Umbilical cord (tissue), 2 donors: ENCODE measurements around the gene ZFHX3. TPM values are rescaled to one million over a fixed set of nuclear protein-coding genes. Genes with fewer than 3 reads are reported as not detected.
"Not testable (repeated sequence)": the region's sequence is repeated elsewhere in the genome, so short reads cannot be mapped to it uniquely, and the experiment has no call there.

Source experiments
- DNase-seq: peaks from one replicate; pipeline ENCODE4 v3.0.0-alpha.2; 2015; ENCODE audit warnings: low spot score
- total RNA-seq: library from RNA; depleted of rRNA; stranded (reverse); fragments of >200 nt; gene quantifications from one replicate; pipeline ENCODE4 v1.2.3, GENCODE V29; 2014; ENCODE audit warnings: low replicate concordance; ENCODE audit not compliant: insufficient read depth

ZFHX3 gene
- total RNA-seq, 1 donor from 2014 or later, result 26.7 TPM

DNA sequence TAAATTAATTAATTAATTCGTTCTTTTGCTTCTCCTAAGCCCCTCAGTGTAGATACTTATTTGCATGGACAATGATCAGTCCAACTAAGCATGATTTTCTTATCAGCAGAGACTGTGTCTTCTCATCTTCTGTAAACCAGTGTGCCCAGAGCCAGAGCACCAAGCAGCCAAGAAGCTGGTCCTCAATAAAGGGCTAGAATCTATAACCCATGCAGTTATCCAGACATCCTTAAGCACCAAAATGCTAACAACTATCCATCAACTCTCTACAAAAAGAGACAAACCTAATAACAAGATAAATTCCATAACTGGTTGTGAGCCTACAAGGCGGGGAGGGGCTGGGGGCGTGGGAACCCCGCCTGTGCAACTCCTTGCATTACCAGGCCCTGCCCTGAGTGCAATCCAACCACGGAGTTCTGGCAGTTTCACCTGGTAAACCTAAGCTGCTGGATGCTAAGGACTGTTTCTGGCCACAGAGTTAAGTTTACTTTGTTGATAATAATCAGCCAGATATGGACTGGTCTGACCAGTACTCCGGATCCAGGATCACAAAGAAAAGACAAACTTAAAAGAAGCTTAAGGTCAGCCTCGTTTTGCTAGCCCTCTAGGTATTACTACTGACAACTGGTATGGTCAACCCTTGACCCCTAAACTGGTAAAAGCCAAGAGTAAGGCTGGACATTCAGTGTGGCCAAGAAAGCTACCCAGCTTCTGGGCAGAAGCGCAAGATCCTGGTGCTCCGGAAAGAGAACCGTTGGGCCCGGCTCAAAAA lies 51.5 kb downstream of the ZFHX3 start:
- no peak for DNase-seq

DNA sequence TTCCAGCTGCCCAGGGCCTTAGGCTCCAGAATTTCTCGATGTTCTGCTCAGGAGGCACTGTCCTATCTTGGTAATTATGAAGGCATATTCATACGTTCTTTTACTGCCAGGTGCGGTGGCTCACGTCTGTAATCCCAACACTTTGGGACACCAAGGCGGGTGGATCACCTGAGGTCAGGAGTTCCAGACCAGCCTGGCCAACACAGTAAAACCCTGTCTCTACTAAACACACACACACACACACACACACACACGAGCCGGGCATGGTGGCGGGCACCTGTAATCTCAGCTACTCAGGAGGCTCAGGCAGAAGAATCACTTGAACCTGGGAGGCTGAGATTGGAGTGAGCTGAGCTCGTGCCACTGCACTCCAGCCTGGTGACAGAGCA lies 52.1 kb downstream of the ZFHX3 start:
- not testable (repeated sequence) for DNase-seq

DNA sequence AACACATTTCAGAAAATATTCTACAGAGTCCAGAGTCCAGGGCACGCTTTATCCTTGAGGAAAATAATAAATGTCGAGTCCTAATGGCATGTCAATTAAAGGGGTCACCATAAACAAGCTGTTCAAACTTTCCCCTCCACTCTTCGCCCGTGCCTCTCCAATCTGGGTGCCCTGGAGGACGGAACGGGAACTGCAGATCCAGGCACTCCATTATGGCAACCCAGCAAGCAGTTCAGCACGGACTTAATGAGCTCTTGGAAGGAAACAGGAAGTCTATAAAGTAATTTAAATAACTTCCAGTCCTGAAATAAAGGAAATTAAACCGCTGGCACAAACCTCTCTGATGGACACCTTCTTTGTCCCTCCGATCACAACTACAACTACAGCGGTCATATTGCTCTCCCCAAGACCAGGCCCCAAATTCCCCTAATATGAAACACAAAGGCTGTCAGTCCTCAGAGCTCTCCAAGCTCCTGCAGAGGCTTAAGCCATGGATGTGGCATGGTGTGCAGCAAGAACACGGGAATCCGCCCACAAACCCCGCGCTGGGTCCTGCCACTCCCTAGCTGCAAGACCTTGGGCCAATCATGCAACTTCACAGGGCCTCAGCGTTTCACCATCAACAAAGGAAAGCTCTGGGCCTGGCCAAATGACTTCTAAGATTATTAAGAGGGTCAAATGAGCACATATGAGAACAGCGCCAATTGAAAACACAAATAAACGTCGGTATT lies 52.6 kb downstream of the ZFHX3 start:
- no peak for DNase-seq

DNA sequence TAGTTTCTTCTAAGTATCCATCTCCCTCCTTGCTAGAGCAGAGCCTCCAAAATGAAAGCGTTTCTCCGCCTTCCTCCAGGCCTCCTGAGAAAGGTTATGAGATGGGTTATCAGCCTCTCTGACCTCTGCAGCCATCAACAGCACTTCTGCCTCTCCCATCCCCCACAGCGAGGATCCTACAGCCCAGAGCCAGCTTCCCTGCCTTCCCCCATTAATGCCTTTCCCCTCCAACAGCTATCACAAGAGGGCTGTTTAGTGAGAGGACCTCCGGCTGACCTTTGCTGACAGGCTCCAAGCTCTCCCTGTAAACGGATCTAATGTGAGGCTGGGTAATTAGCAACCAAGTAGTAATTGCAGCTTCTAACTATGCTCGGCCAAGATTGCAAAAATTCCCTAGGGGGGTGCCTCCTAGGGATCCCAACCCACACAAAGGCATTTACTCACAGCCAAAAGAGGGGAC lies 55.8 kb downstream of the ZFHX3 start:
- DNase-seq, result no peak

DNA sequence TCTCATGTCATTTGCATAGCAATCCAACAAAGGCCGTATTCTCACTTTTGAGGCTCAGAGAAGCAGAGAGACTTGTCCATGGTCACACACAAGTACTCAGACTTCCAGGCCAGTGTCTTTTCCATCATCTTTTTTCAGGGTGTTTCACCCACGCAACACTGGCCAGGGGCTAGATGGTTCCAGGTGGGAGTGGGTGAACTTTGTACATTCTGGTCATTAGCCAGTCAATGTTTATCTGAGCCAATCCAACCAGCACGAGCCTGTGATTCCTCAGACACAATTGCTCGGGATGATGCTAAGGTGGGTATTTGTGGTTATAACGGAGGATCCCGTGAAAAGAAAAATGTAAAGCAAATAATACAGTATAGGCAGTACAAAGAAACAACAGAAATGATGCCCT lies 56.3 kb downstream of the ZFHX3 start:
- DNase-seq, result no peak

DNA sequence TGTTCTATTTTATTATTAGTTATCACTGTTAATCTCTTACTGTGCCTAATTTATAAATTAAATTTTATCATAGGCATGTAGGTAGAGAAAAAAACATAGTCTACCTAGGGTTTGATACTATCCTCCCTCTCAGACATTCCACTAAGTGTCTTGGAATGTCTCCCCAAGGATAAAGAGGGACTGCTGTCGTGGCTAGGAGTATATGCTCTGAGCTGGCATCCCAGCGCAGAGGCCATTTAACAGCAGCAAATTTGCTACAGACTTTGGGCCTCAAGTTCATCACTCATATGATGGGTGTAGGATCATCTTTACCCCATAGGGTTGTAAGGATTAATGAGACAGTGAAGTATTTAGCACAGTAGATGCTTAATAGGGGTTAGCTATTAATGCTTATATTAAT lies 56.7 kb downstream of the ZFHX3 start:
- no peak for DNase-seq

DNA sequence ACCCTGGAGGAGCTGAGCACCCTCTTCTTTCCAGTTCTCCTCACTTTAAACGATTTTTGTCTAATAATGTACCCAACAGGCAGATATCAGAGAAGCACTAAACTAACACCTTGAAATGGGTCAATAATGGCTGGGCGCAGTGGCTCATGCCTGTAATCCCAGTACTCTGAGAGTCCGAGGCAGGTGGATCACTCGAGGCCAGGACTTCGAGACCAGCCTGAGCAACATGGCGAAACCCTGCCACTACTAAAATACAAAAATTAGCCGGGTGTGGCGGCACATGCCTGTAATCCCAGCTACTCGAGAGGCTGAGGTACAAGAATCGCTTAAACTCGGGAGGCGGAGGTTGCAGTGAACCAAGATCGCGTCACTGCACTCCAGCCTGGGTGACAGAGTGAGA lies 57.4 kb downstream of the ZFHX3 start:
- no peak for DNase-seq

DNA sequence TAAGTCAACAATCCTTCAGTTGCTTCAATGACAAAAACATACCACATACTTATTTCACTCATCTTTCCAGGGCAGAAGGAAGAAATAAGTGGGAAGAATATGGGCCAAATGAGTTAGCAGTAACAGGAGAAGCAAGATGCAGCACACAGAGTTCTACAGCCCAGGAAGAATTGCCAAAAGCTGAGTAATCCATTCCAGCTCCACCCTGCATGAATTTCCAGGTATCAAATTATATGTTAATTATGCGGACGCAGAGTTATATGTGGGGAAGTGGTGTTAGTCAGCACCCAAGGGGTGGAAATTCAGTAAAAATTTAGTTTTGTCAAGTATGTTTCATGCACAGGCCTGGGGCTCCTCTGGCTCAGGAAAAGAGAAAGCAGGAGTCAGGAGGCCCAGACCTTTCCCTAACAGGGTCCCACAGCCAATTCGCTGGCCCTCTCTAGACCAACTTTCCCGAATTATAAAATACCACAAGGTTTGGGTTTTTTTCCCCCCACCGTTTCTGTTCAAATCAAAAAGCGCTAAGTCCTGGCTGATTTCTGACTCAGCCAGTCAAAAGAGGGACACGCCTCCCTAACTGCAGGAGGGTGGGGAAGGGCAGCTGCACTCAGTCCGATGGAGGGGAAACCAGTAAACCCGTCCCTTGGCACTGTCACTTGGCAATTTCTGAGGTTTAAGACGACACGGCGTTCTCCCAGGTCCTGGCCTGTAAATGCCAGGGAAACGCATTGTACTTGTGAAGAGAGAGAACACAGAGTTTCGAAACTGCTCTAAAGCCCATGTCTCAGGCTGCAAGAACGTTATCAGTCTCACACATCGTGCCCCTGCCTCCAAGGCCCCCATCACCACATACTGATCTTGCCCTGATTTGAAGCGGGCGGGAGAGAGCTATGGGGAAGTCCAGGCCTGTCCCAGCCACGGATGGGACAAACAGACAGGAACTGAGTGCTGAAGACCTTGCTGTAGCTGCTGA lies 58.1 kb downstream of the ZFHX3 start:
- peak; percentile 84 for DNase-seq

DNA sequence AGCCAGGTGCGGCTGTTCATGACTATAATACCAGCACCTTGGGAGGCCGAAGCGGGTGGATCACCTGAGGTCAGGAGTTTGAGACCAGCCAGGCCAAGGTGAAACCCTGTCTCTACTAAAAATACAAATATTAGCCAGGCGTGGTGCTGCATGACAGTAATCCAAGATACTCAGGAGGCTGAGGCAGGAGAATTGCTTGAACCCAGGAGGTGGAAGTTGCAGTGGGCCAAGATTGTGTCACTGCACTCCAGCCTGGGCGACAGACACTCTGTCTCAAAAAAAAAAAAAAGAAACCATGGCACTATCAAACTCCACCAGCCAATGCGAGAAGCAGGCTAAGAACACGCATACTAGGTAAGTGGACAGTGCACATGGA lies 58.7 kb downstream of the ZFHX3 start:
- DNase-seq, result not testable (repeated sequence)

DNA sequence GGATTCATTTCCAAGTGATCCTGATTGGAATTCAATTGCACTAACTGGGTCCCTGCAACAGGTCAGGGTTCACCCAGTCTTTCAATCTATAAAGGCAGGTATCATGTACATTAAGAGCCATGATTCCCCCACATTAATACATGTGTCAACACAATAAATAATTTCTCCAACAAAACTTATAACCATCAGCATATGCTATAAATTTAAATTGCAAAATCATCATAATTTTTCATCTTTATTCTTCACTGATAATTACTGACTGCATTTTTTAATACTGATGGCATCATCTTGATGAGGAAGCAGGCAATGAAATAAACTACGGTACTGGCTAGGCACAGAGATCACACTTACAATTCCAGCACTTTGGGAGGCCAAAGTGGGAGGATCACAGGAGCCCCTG lies 59.4 kb downstream of the ZFHX3 start:
- no peak for DNase-seq

DNA sequence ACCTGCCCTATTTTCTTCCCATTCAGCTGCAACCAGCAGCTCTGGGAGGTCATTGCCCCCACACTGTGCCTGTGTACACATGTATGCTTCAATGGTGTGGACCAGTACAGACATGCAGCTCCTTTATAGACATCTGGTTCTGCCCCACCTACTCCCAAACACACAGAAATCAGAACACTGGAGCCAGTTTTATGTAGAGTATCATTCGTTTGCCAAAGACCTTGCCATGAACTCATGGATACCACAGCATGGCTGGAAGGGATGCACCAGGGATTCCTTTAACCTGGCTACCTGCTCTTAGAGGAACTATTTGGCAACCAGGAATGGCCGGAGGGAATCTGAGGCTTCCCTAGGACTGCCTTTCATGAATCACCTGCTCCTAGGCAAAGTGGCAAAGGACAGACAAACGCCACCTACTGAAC lies 60.4 kb downstream of the ZFHX3 start:
- DNase-seq, result no peak

DNA sequence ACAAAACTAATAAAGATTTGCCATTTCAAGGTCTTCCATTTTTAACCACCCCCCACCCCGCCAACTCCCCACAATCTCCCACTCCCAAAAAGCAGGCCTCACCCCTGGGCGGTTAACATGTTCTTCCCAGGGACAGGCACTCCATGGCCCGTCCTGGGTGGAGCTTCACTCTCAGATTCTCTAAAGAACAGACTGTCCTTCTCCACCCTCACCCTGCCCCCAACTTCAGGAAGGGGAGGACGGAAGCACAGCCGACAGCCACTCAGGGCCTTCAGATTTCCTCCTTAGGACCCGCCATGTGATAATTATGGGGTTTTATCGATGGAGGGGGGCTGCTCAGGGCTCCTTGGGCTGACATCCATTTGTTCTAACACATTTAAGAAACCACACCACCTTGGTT lies 61.9 kb downstream of the ZFHX3 start:
- DNase-seq, result no peak

DNA sequence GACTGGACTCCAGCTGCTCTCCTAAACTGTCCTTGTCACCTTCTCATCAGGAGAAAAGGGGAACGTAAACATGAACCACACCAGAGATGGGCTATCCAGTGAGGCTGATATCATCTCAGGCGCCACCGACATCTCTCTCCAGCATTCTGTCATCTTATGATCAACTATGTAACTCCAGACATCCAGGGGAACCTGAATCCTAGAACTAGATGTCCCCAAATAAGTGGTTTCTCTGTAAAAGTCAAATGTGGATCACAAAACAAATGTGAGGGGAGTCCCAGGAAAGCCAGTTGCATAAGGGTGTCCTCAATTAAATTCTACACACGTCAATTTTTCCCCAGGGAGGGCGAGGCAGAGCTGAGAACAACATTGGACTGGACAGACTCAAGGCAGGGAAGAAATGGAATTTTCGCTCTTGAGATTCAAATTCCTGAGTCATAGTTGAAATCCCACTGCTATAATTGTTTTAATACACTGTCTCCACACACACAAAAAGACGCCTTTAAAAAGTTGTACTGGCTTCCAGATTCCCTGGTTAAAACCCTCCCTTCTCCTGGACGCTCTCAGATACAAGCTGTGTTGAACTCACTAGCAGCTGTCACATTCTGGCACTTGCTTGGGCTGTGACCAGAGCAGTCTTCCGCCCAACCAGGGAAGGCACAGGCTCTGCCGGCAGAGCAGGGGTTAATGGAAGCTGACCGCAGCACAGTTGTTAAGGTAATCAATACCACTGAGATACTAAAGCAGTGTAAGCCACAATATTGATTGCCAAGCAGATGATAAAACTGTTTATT lies 62.6 kb downstream of the ZFHX3 start:
- DNase-seq, result peak; percentile 78

DNA sequence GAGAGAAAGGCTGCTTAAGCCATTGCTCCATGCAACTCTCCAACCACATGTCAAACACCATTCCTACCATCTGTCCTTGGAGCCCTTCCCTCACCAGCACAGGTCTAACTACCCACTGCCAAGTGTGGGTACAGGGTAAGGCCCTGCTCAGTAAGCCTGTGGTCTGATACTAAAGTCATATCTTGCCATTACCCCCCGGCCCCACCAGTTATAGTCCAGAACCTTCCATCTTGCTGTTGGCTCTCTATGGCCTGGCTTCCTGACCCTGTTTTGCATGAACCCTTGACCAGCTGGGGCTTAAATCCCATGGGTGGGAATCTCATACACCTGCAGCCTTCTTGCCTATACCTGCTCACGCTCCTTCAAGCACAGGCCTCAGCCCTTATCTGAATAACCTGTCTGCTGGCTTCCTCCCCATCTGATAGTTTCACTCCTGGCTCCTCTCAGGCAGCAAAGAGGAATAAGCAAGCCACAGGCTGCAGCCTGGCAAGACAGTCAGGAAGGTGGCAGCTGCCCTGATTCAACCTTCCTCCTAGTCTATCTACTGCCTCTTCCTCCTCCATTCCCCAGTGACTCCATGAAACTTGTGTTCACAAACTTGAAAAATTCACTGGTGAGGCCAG lies 64.1 kb downstream of the ZFHX3 start:
- no peak for DNase-seq

DNA sequence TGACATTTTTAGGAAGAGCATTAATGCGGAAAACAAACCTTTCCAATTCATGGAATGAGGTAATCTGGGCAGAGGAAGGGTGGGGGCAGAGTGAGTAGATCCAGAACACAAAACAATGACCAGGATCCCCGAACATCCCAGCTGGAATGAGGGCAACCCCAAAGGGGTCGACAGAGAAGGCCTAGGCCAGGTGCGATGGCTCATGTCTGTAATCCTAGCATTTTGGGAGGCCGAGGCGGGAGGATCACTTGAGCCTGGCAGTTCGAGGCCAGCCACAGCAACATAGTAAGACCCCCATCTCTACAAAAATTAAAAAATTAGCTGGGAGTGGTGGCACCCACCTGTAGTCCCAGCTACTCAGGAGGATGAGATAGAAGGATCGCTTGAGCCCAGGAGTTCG lies 64.7 kb downstream of the ZFHX3 start:
- no peak for DNase-seq

DNA sequence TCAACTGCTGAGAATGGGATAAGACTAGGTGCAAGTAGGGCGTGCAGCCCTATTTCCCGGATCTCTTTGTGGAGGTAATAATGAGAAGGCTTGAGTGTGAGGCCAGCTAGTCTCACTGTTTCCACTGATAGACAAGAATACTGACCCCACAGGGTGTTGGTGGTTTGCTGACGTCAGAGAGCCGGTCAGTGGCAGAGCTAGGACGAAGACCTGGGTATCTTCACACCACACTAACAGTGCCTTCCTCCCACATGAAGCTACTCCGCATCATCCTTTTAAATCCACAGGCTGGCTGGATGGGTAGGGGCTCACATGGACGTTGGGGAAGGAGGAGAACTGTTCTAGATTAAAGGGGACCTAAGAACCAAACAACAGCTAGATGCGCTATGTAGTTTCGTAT lies 68.0 kb downstream of the ZFHX3 start:
- no peak for DNase-seq

DNA sequence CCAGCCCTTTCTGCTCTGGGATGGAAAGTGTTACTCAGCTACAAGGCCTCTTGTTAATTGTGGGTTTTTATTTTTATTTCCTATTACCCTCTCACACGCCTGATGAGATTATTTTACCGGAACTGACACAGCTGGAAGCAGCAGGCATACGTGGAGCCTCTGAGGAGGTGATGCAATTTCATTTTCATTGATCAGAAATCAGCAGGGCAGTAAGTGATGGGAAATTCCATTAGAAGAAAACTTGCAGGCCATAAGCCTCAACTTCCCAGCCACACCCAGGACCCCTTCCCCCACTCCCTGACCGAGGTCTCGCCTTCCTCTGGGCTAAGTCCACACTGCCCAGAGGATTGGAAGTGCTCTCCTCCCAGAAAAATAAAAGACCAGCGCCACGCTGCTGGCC lies 69.7 kb downstream of the ZFHX3 start:
- DNase-seq, result no peak

DNA sequence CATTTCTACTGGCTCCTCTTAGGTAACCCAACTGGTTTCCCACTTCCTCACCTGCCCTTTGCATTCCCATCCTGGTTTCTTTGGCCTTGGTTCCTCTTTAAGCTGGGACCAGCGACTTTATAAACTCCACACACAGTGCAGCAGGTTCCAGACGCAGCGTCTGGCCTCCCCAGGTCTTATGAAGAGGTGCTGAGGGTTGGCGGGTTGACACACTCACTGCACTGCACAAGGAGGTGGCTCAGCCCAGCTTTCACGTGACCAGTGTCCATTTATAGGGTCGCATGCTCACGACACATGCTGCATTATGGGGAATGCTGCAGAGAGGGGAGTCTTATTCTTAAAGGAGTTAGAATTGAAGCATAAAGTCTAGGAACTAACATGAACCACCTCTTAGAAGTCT lies 70.8 kb downstream of the ZFHX3 start:
- no peak for DNase-seq

DNA sequence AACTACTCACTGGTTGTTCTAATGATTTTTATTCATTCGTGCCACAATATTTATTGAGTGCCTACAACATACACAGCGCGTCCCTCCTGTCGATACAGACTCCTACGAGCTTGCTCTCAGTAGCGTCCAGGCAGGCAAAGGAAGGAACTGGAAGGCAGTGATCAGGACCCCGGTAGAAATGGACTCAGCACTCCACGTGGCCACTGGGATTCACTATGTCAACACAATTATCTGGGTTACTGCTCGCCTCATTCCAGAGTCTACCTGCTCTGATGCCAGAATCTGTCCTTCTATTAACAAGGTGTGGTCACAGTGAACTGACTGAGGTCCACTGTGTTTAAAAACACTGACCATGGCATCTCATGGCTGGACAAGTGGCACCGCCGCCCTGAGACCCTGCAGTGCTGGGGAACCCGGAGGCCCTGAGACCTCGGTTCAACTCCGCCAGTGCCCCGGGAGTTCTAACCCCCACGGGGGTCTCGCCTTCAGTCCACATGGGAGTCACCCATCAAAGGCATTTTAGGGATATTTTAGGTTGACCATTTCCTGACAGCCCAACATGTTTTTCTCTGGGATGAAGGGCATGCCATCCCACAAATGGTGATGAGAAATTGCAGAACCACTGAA lies 71.4 kb downstream of the ZFHX3 start:
- DNase-seq, result no peak

DNA sequence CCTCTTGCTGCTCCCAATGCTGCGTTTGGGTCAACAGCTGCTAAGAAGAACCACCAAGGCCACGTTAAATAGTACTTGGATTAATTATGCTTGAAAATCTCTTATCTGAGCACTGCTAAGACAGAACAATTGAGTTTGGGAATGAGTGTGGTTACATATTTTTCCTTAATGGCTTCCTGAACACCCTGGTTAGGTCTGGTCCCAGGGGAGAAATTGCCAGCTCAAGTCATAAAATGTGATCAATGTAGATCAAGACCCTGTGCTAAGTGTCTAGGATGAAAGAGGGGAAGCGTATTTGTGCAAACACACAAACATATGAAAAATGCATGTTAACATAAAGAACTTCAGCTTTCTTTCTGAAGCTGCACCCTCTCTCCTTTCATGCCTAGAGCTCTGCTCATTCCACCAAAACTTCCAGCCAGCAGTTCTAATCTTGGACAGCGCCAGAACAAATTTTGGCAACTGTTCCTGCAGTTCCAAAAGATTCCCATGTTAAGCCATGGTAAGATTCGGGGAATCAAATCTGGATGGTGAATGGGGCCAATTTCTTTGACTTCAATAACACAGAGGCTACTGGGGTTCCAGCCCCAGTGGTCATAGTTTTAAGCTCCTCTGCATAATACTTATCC lies 72.0 kb downstream of the ZFHX3 start:
- no peak for DNase-seq
